UCSD-AML1 (cell line): ENCODE data around the gene THAP2.
"Not testable (repeated sequence)": the region's sequence is repeated elsewhere in the genome, so short reads cannot be mapped to it uniquely, and the experiment has no call there.

Experiments used
- DNase-seq: peaks from one replicate; lab custom pipeline; 2025; ENCODE audit not compliant: unreplicated experiment; lab: John Stamatoyannopoulos, UW

Gene THAP2

GRCh38 chr12:71661977-71662530 is 2.0 kb upstream of the THAP2 start:
- no peak for DNase-seq

GRCh38 chr12:71662849-71663560 is 1.1 kb upstream of the THAP2 start:
- DNase-seq: peak; percentile 69

GRCh38 chr12:71664411-71665089 is 449 bp downstream of the THAP2 start:
- DNase-seq: no peak

GRCh38 chr12:71665090-71665463 is 976 bp downstream of the THAP2 start:
- no peak for DNase-seq

GRCh38 chr12:71666259-71666658 is 2.2 kb downstream of the THAP2 start:
- no peak for DNase-seq

- DNase-seq: no peak
Observed at GRCh38 chr12:71671311-71671710, 7.2 kb downstream of the THAP2 start.

- no peak for DNase-seq
Observed at GRCh38 chr12:71671816-71672215, 7.7 kb downstream of the THAP2 start.

GRCh38 chr12:71682466-71682865 is 18.4 kb downstream of the THAP2 start:
- DNase-seq: no peak

GRCh38 chr12:71683633-71684032 is 19.5 kb downstream of the THAP2 start:
- DNase-seq: no peak

GRCh38 chr12:71684081-71684480 is 20.0 kb downstream of the THAP2 start:
- no peak for DNase-seq

- DNase-seq: no peak
Observed at GRCh38 chr12:71685312-71685906, 21.3 kb downstream of the THAP2 start.

GRCh38 chr12:71685914-71686657 is 22.0 kb downstream of the THAP2 start, which contains the start of gene TMEM19:
TSS of gene TMEM19 (plus strand) at chr12:71686082. CDS start at chr12:71686681, 599 bp downstream.
- DNase-seq: peak; percentile 91

GRCh38 chr12:71686658-71687025 is 22.5 kb downstream of the THAP2 start:
- no peak for DNase-seq

- DNase-seq: not testable (repeated sequence)
Observed at GRCh38 chr12:71687172-71687571, 23.1 kb downstream of the THAP2 start.

GRCh38 chr12:71688961-71689570 is 25.0 kb downstream of the THAP2 start:
- no peak for DNase-seq

- DNase-seq: no peak
Observed at GRCh38 chr12:71691504-71692129, 27.5 kb downstream of the THAP2 start.

GRCh38 chr12:71693126-71693525 is 29.0 kb downstream of the THAP2 start:
- DNase-seq: no peak

GRCh38 chr12:71693651-71694050 is 29.6 kb downstream of the THAP2 start:
- not testable (repeated sequence) for DNase-seq

- DNase-seq: no peak
Observed at GRCh38 chr12:71694099-71694820, 30.2 kb downstream of the THAP2 start.

- no peak for DNase-seq
Observed at GRCh38 chr12:71695782-71696181, 31.7 kb downstream of the THAP2 start.
